Neural cell (in vitro differentiated cells): Measurements from ENCODE around the gene RRP1. TPM values are rescaled to one million over a fixed set of nuclear protein-coding genes. Genes with fewer than 3 reads are reported as not detected.

Experiments used
- H2AFZ ChIP-seq: fragments of 200-600, 300-800 bp; sonication (generic), shearing (Covaris generic); 2 replicates; pipeline ENCODE4 v1.6.0; 2014; ENCODE audit warnings: low read depth, mild to moderate bottlenecking, antibody characterized with exemption, low read length, moderate library complexity
- H3F3A ChIP-seq: fragments of 200-600 bp; shearing (Covaris generic); 2 replicates; pipeline ENCODE4 v1.6.1; 2016; ENCODE audit warnings: mild to moderate bottlenecking, moderate library complexity, mixed read lengths, antibody characterized with exemption, low read length; ENCODE audit not compliant: insufficient read depth, poor library complexity, severe bottlenecking
- H3K27ac ChIP-seq: fragments of 200-600, 300-800 bp; sonication (generic), shearing (Covaris generic); 2 replicates; pipeline ENCODE4 v1.5.1; 2014; ENCODE audit warnings: mild to moderate bottlenecking, low read length, moderate library complexity
- H3K27me3 ChIP-seq: fragments of 300-800, 200-600 bp; sonication (generic), shearing (Covaris generic); 2 replicates; pipeline ENCODE4 v1.6.0; 2014; ENCODE audit warnings: mild to moderate bottlenecking, low read depth, low read length, moderate library complexity; ENCODE audit not compliant: insufficient read depth
- H3K36me3 ChIP-seq: fragments of 300-800, 200-600 bp; sonication (generic), shearing (Covaris generic); 2 replicates; pipeline ENCODE4 v1.5.1; 2014; ENCODE audit warnings: mild to moderate bottlenecking, antibody characterized with exemption, low read length, moderate library complexity; ENCODE audit not compliant: insufficient read depth
- H3K4me2 ChIP-seq: fragments of 300-800, 200-600 bp; sonication (generic), shearing (Covaris generic); 2 replicates; pipeline ENCODE4 v1.6.0; 2014; ENCODE audit warnings: mild to moderate bottlenecking, low read length
- H3K4me3 ChIP-seq: fragments of 300-800, 200-600 bp; sonication (generic), shearing (Covaris generic); 2 replicates; pipeline ENCODE4 v1.5.1; 2014; ENCODE audit warnings: mild to moderate bottlenecking, low read length, moderate library complexity
- H3K79me2 ChIP-seq: fragments of 200-600 bp; shearing (Covaris generic); replicated peaks from 2 replicates; pipeline ENCODE4 v1.6.0; 2014; ENCODE audit warnings: mild to moderate bottlenecking, low read length, moderate library complexity; ENCODE audit not compliant: insufficient read depth
- H3K9ac ChIP-seq: fragments of 300-800, 200-600 bp; sonication (generic), shearing (Covaris generic); 2 replicates; pipeline ENCODE4 v1.6.1; 2016; ENCODE audit warnings: mild to moderate bottlenecking, low read length, mixed read lengths
- H3K9me2 ChIP-seq: fragments of 200-600 bp; shearing (Covaris generic); 2 replicates; pipeline ENCODE4 v1.6.1; 2016; ENCODE audit warnings: mild to moderate bottlenecking, low read length, mixed read lengths; ENCODE audit not compliant: insufficient read depth
- H3K9me3 ChIP-seq: fragments of 200-600, 300-800 bp; sonication (generic), shearing (Covaris generic); 2 replicates; pipeline ENCODE4 v1.6.1; 2016; ENCODE audit warnings: mild to moderate bottlenecking, mixed run types, low read length, moderate library complexity, mixed read lengths
- H4K20me1 ChIP-seq: fragments of 200-600 bp; shearing (Covaris generic); 2 replicates; pipeline ENCODE4 v1.6.1; 2016; ENCODE audit warnings: mild to moderate bottlenecking, mixed run types; ENCODE audit not compliant: insufficient read depth
- EP300 ChIP-seq: fragments of 450-650 bp; conservative IDR thresholded peaks from 2 replicates; pipeline ENCODE4 v1.6.1; 2014; ENCODE audit warnings: antibody characterized with exemption, mild to moderate bottlenecking, moderate library complexity; ENCODE audit not compliant: poor library complexity, severe bottlenecking
- EZH2 ChIP-seq: fragments of 200-600, 300-800 bp; shearing (Covaris generic), sonication (generic); IDR thresholded peaks from 2 replicates; pipeline ENCODE4 v1.6.1; 2014; ENCODE audit warnings: antibody characterized with exemption, low read length, borderline replicate concordance, mild to moderate bottlenecking; ENCODE audit not compliant: insufficient read depth, poor library complexity, severe bottlenecking
- MXI1 ChIP-seq: fragments of 450-650 bp; conservative IDR thresholded peaks from 2 replicates; pipeline ENCODE4 v1.6.1; 2014; ENCODE audit warnings: antibody characterized with exemption, mild to moderate bottlenecking; ENCODE audit not compliant: poor library complexity, severe bottlenecking
- POLR2AphosphoS5 ChIP-seq: IDR thresholded peaks from 2 replicates; pipeline ENCODE4 v1.6.1; 2012
- RAD21 ChIP-seq: fragments of 450-650 bp; conservative IDR thresholded peaks from 2 replicates; pipeline ENCODE4 v1.6.1; 2014; ENCODE audit warnings: antibody characterized with exemption, mild to moderate bottlenecking, moderate library complexity
- SMC3 ChIP-seq: fragments of 450-650 bp; conservative IDR thresholded peaks from 2 replicates; pipeline ENCODE4 v1.6.1; 2014; ENCODE audit warnings: antibody characterized with exemption, mild to moderate bottlenecking, moderate library complexity; ENCODE audit not compliant: poor library complexity
- TAF1 ChIP-seq: IDR thresholded peaks from 2 replicates; pipeline ENCODE4 v1.6.1; 2012; ENCODE audit warnings: low read depth
- polyA plus RNA-seq: library from polyadenylated mRNA; depleted of rRNA; stranded (reverse); fragments of >200 nt; gene quantifications from 2 replicates; pipeline ENCODE4 v1.2.3, GENCODE V29; 2014
- TF ChIP-seq, protein P1 (sequence below): fragments of 450-650 bp; IDR thresholded peaks from 2 replicates; pipeline ENCODE4 v1.5.1; 2014; ENCODE audit warnings: antibody characterized with exemption, mild to moderate bottlenecking, moderate library complexity; ENCODE audit not compliant: poor library complexity, severe bottlenecking
- TF ChIP-seq, protein P2 (sequence below): IDR thresholded peaks from 2 replicates; pipeline ENCODE4 v1.6.1; 2012; ENCODE audit warnings: borderline replicate concordance

The RRP1 gene
- polyA plus RNA-seq, 1 donor from 2014 or later, result 35.8 TPM

DNA sequence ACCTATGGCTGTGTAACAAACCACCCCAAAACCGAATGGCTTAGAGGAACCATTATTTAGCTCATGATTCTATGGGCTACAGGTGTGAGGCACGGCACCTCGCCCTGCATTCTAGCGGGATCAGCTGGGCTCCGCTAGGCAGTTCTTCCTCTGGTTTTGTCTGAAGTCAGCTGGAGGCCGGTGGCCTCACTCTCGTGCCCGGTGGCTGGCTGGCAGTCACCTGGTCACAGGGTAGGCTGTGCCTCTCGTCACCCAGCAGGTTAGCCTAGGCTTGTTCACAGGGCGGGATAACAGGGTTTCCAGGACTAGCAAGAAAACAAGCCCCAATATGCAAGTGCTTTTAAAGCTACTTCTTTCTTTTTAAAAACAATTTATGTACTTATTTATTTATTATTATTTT lies 59.4 kb downstream of the RRP1 start:
- Histone ChIP-seq H3K4me2 (no peak overlapping the region), H3K36me3 (no peaks in the 10 kb centered on the region), H3K27ac (no peak overlapping the region), H2AFZ (no peak overlapping the region), H4K20me1 (no peaks in the 10 kb centered on the region), H3K9ac (no peak overlapping the region), H3K9me2 (no peaks in the 10 kb centered on the region), H3K79me2 (no peaks in the 10 kb centered on the region), H3F3A (no peaks in the 10 kb centered on the region), H3K27me3 (no peaks in the 10 kb centered on the region), H3K4me3 (no peak overlapping the region), H3K9me3 (no peaks in the 10 kb centered on the region)
- TF ChIP-seq EP300, result no peak
- no peak for TF ChIP-seq MXI1
- TF ChIP-seq POLR2AphosphoS5, result no peak
- no peak for TF ChIP-seq SMC3
- TF ChIP-seq TAF1, result no peak
- TF ChIP-seq, protein P1, sequence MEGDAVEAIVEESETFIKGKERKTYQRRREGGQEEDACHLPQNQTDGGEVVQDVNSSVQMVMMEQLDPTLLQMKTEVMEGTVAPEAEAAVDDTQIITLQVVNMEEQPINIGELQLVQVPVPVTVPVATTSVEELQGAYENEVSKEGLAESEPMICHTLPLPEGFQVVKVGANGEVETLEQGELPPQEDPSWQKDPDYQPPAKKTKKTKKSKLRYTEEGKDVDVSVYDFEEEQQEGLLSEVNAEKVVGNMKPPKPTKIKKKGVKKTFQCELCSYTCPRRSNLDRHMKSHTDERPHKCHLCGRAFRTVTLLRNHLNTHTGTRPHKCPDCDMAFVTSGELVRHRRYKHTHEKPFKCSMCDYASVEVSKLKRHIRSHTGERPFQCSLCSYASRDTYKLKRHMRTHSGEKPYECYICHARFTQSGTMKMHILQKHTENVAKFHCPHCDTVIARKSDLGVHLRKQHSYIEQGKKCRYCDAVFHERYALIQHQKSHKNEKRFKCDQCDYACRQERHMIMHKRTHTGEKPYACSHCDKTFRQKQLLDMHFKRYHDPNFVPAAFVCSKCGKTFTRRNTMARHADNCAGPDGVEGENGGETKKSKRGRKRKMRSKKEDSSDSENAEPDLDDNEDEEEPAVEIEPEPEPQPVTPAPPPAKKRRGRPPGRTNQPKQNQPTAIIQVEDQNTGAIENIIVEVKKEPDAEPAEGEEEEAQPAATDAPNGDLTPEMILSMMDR, result no peak
- TF ChIP-seq RAD21, result no peak
- TF ChIP-seq, protein P2, sequence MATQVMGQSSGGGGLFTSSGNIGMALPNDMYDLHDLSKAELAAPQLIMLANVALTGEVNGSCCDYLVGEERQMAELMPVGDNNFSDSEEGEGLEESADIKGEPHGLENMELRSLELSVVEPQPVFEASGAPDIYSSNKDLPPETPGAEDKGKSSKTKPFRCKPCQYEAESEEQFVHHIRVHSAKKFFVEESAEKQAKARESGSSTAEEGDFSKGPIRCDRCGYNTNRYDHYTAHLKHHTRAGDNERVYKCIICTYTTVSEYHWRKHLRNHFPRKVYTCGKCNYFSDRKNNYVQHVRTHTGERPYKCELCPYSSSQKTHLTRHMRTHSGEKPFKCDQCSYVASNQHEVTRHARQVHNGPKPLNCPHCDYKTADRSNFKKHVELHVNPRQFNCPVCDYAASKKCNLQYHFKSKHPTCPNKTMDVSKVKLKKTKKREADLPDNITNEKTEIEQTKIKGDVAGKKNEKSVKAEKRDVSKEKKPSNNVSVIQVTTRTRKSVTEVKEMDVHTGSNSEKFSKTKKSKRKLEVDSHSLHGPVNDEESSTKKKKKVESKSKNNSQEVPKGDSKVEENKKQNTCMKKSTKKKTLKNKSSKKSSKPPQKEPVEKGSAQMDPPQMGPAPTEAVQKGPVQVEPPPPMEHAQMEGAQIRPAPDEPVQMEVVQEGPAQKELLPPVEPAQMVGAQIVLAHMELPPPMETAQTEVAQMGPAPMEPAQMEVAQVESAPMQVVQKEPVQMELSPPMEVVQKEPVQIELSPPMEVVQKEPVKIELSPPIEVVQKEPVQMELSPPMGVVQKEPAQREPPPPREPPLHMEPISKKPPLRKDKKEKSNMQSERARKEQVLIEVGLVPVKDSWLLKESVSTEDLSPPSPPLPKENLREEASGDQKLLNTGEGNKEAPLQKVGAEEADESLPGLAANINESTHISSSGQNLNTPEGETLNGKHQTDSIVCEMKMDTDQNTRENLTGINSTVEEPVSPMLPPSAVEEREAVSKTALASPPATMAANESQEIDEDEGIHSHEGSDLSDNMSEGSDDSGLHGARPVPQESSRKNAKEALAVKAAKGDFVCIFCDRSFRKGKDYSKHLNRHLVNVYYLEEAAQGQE, result no peak
- TF ChIP-seq EZH2, result no peak

DNA sequence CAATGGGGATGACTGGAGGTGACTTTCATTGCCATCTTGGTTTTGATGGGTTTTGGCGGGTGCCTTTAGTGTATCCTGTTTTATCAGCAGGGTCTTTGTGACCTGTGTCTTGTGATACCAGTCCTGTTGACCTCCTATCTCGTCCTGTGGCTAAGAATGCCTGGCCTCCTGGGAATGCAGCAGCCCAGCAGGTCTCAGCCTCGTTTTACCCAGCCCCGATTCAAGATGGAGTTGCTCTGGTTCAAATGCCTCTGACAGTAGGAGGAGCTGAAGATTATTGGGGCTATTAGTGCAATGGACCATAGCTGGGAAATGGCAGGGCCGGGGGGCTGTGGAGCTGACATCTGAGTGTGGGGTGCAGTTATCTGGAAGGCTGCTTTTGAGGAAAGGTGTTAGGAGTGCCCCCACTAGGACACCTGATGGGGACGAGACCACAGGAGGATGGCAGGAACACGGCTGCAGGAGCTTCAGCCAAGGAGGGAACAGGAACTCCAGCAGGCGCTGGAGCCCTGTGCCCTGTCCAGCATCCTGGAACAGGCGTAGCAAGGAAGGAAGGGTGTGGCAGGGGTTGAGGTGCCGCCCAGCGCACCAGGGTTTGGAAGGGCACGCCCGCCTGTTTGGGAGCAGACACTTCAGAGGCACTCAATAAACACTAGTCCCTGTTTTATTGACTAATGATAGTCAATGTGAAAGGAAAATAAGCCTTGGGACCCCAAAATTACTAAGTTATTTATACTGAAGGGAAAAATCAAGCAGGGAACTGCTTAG lies 60.3 kb downstream of the RRP1 start:
- no peaks in the 10 kb centered on the region for H3K36me3 ChIP-seq
- no peaks in the 10 kb centered on the region for H3K79me2 ChIP-seq
- no peak overlapping the region for H2AFZ ChIP-seq
- H3F3A ChIP-seq, result no peaks in the 10 kb centered on the region
- TF ChIP-seq EZH2 (no peak), TAF1 (no peak), POLR2AphosphoS5 (no peak), MXI1 (no peak), RAD21 (no peak), EP300 (no peak), SMC3 (no peak)
- TF ChIP-seq, protein P1, result no peak
- TF ChIP-seq, protein P2, result no peak
- H3K9ac ChIP-seq, result no peak overlapping the region
- no peak overlapping the region for H3K4me3 ChIP-seq
- no peaks in the 10 kb centered on the region for H4K20me1 ChIP-seq
- H3K27me3 ChIP-seq, result no peaks in the 10 kb centered on the region
- no peaks in the 10 kb centered on the region for H3K9me3 ChIP-seq
- H3K4me2 ChIP-seq, result no peak overlapping the region
- H3K9me2 ChIP-seq, result no peaks in the 10 kb centered on the region
- no peak overlapping the region for H3K27ac ChIP-seq
